H1 (cell line): ENCODE measurements around the gene PDE4D. TPM values are rescaled to one million over a fixed set of nuclear protein-coding genes. Genes with fewer than 3 reads are reported as not detected.

ENCODE experiments used
- CTCF ChIA-PET: fragments of 300-600 bp; sonication (Branson Sonifier 250); formaldehyde crosslinking; loops from one replicate; lab custom pipeline; 2021; ENCODE audit not compliant: partially characterized antibody; lab: Charles Lee
- POLR2A ChIA-PET: fragments of 300-600 bp; sonication (Branson Sonifier 250); formaldehyde crosslinking; loops from one replicate; lab custom pipeline; 2021; ENCODE audit warnings: inconsistent platforms; ENCODE audit not compliant: partially characterized antibody; lab: Charles Lee
- DNase-seq, 2 experiments: peaks; one replicate each; pipeline versions ENCODE4 v3.0.0 to v3.0.0-alpha.2; 2010 to 2022; ENCODE audit warnings: low spot score in 2 of 2, low read depth in 1 of 2, mixed read lengths in 1 of 2
- FAIRE-seq: peaks from 2 replicates; lab custom pipeline; 2011; peaks lifted over from hg19 to GRCh38; lab: Jason Lieb, UNC
- H2AFZ ChIP-seq: 2 replicates; pipeline ENCODE4 v1.8.1; 2012; ENCODE audit warnings: low read length, inconsistent platforms
- H2AK5ac ChIP-seq: 2 replicates; pipeline ENCODE4 v1.6.1; 2013; ENCODE audit warnings: low read depth, low read length
- H2BK120ac ChIP-seq: replicated peaks from 2 replicates; pipeline ENCODE3; 2013; ENCODE audit warnings: low read depth, low read length, inconsistent platforms
- H2BK12ac ChIP-seq: 2 replicates; pipeline ENCODE4 v1.6.1; 2013; ENCODE audit warnings: low read depth, low read length
- H2BK15ac ChIP-seq: 2 replicates; pipeline ENCODE4 v1.6.1; 2013; ENCODE audit warnings: low read length
- H2BK20ac ChIP-seq: 2 replicates; pipeline ENCODE4 v1.6.1; 2013; ENCODE audit warnings: low read length
- H2BK5ac ChIP-seq: 2 replicates; pipeline ENCODE4 v1.6.1; 2013; ENCODE audit warnings: low read depth, low read length
- H3K14ac ChIP-seq: 2 replicates; pipeline ENCODE4 v1.6.1; 2013; ENCODE audit warnings: inconsistent platforms; ENCODE audit not compliant: insufficient read length
- H3K18ac ChIP-seq: 2 replicates; pipeline ENCODE4 v1.6.1; 2013; ENCODE audit warnings: low read length; ENCODE audit errors: extremely low read depth
- H3K23ac ChIP-seq: 2 replicates; pipeline ENCODE4 v1.6.1; 2013; ENCODE audit warnings: inconsistent platforms; ENCODE audit not compliant: insufficient read length
- H3K23me2 ChIP-seq: 2 replicates; pipeline ENCODE4 v1.6.1; 2013; ENCODE audit warnings: low read depth, low read length
- H3K27ac ChIP-seq: 2 replicates; pipeline ENCODE4 v1.6.1; 2011; ENCODE audit warnings: low read depth, low read length, inconsistent platforms
- H3K27me3 ChIP-seq, 4 experiments: replicated peaks in 1 of 4; 1 replicate in 1 of 4; 2 replicates in 3 of 4; pipeline versions ENCODE4 v1.6.1 to v1.8.1; 2011 to 2013; ENCODE audit warnings: low read length in 3 of 4, mild to moderate bottlenecking in 3 of 4, inconsistent platforms in 2 of 4, mixed read lengths in 2 of 4, moderate library complexity in 1 of 4; ENCODE audit not compliant: control insufficient read depth in 3 of 4, insufficient read depth in 3 of 4; ENCODE audit errors: extremely low read depth in 1 of 4
- H3K36me3 ChIP-seq, 4 experiments: 2 replicates each; pipeline versions ENCODE4 v1.6.1 to v1.8.1; 2011 to 2013; ENCODE audit warnings: mild to moderate bottlenecking in 4 of 4, low read length in 3 of 4, moderate library complexity in 2 of 4, control low read depth in 1 of 4, inconsistent platforms in 1 of 4; ENCODE audit not compliant: insufficient read depth in 4 of 4, control insufficient read depth in 2 of 4
- H3K4ac ChIP-seq: replicated peaks from 2 replicates; pipeline ENCODE3; 2013; ENCODE audit warnings: low read length, low read depth, mixed read lengths, inconsistent platforms; ENCODE audit not compliant: insufficient read length
- H3K4me1 ChIP-seq, 4 experiments: replicated peaks in 1 of 4; 1 replicate in 1 of 4; 2 replicates in 3 of 4; pipeline versions ENCODE4 v1.6.1 to v1.8.1; 2011 to 2013; ENCODE audit warnings: low read length in 3 of 4, inconsistent platforms in 2 of 4, mixed read lengths in 1 of 4; ENCODE audit not compliant: insufficient read depth in 4 of 4, control insufficient read depth in 3 of 4
- H3K4me2 ChIP-seq, 2 experiments: 2 replicates each; pipeline versions ENCODE4 v1.6.1 to v1.8.1; 2011 to 2013; ENCODE audit warnings: low read depth in 2 of 2, low read length in 2 of 2, control low read depth in 1 of 2, inconsistent platforms in 1 of 2, mild to moderate bottlenecking in 1 of 2; ENCODE audit not compliant: insufficient read depth in 1 of 2
- H3K4me3 ChIP-seq, 4 experiments: fragments of 200-600, 300-600 bp in 1 of 4; sonication (generic), shearing (Covaris generic), sonication (Bioruptor Twin) in 1 of 4; 2 replicates each; pipeline versions ENCODE4 v1.5.1 to v1.8.1; 2011 to 2016; ENCODE audit warnings: low read length in 4 of 4, low read depth in 3 of 4, control low read depth in 2 of 4, inconsistent platforms in 2 of 4, mild to moderate bottlenecking in 2 of 4, mixed read lengths in 1 of 4, moderate library complexity in 1 of 4; ENCODE audit not compliant: insufficient read depth in 2 of 4; ENCODE audit errors: extremely low read depth in 1 of 4
- H3K56ac ChIP-seq: replicated peaks from 2 replicates; pipeline ENCODE3; 2013; ENCODE audit warnings: low read depth, mild to moderate bottlenecking, mixed read lengths, low read length, inconsistent platforms; ENCODE audit not compliant: insufficient read length
- H3K79me1 ChIP-seq: 2 replicates; pipeline ENCODE4 v1.6.1; 2013; ENCODE audit warnings: low read depth, low read length, control low read depth
- H3K79me2 ChIP-seq, 2 experiments: 2 replicates each; pipeline versions ENCODE4 v1.6.1 to v1.8.1; 2012 to 2013; ENCODE audit warnings: low read length in 2 of 2, mild to moderate bottlenecking in 2 of 2, inconsistent platforms in 1 of 2; ENCODE audit not compliant: insufficient read depth in 2 of 2, control insufficient read depth in 1 of 2
- H3K9ac ChIP-seq, 4 experiments: replicated peaks in 1 of 4; 1 replicate in 1 of 4; 2 replicates in 3 of 4; pipeline versions ENCODE4 v1.6.1 to v1.8.1; 2011 to 2013; ENCODE audit warnings: low read depth in 3 of 4, low read length in 3 of 4, control low read depth in 2 of 4, mild to moderate bottlenecking in 2 of 4, moderate library complexity in 2 of 4, inconsistent platforms in 1 of 4; ENCODE audit errors: extremely low read depth in 1 of 4
- H3K9me3 ChIP-seq, 2 experiments: 2 replicates each; pipeline versions ENCODE4 v1.6.1 to v1.8.1; 2012 to 2013; ENCODE audit warnings: mild to moderate bottlenecking in 2 of 2, moderate library complexity in 2 of 2, control low read depth in 1 of 2, inconsistent platforms in 1 of 2, low read depth in 1 of 2, low read length in 1 of 2, mixed read lengths in 1 of 2; ENCODE audit not compliant: insufficient read depth in 2 of 2
- H4K20me1 ChIP-seq, 2 experiments: replicated peaks in 1 of 2; 2 replicates each; pipeline versions ENCODE3 to v1.8.1; 2011 to 2013; ENCODE audit warnings: inconsistent platforms in 2 of 2, low read length in 2 of 2, mild to moderate bottlenecking in 1 of 2; ENCODE audit not compliant: insufficient read depth in 2 of 2, control insufficient read depth in 1 of 2
- H4K5ac ChIP-seq: 2 replicates; pipeline ENCODE4 v1.6.1; 2013; ENCODE audit warnings: low read length, low read depth, mixed read lengths, inconsistent platforms; ENCODE audit not compliant: insufficient read length
- H4K8ac ChIP-seq: 2 replicates; pipeline ENCODE4 v1.8.0; 2013; ENCODE audit warnings: mild to moderate bottlenecking, moderate library complexity, low read length, inconsistent platforms; ENCODE audit not compliant: insufficient read depth; ENCODE audit errors: extremely low read depth
- H4K91ac ChIP-seq: replicated peaks from 2 replicates; pipeline ENCODE3; 2013; ENCODE audit warnings: low read length, mixed read lengths, inconsistent platforms; ENCODE audit not compliant: insufficient read length
- CBX8 ChIP-seq: fragments of 300-800, 300-1000 bp; sonication (generic); IDR thresholded peaks from 2 replicates; pipeline ENCODE4 v1.7.1; 2016; ENCODE audit warnings: low read depth, low read length, borderline replicate concordance
- CREB1 ChIP-seq: IDR thresholded peaks from 2 replicates; pipeline ENCODE4 v1.6.1; 2012; ENCODE audit warnings: inconsistent platforms
- HDAC6 ChIP-seq: IDR thresholded peaks from one replicate; pipeline ENCODE4 v1.7.1; 2012; ENCODE audit warnings: low read depth, mild to moderate bottlenecking, inconsistent platforms, low read length, moderate library complexity
- POLR2A ChIP-seq, 2 experiments: IDR thresholded peaks; 1 replicate in 1 of 2; 2 replicates in 1 of 2; pipeline ENCODE4 v1.6.1; 2011; ENCODE audit warnings: low read depth in 2 of 2, low read length in 2 of 2, mild to moderate bottlenecking in 2 of 2; ENCODE audit errors: control extremely low read depth in 1 of 2
- RAD21 ChIP-seq, 2 experiments: IDR thresholded peaks in 1 of 2; conservative IDR thresholded peaks in 1 of 2; 2 replicates each; pipeline ENCODE4 v1.6.1; 2011; ENCODE audit warnings: low read depth in 2 of 2, low read length in 2 of 2, improper control_type of control experiment in 1 of 2, inconsistent platforms in 1 of 2, mild to moderate bottlenecking in 1 of 2, moderate library complexity in 1 of 2
- SIN3A ChIP-seq, 2 experiments: IDR thresholded peaks in 1 of 2; conservative IDR thresholded peaks in 1 of 2; 2 replicates each; pipeline ENCODE4 v1.6.1; 2011 to 2012; ENCODE audit warnings: low read length in 2 of 2, improper control_type of control experiment in 1 of 2, low read depth in 1 of 2, mild to moderate bottlenecking in 1 of 2
- SIX5 ChIP-seq: IDR thresholded peaks from 2 replicates; pipeline ENCODE4 v1.6.1; 2011; ENCODE audit warnings: mild to moderate bottlenecking, low read depth, low read length
- SP2 ChIP-seq: IDR thresholded peaks from 2 replicates; pipeline ENCODE4 v1.6.1; 2012; ENCODE audit warnings: mild to moderate bottlenecking, low read length, inconsistent platforms
- SUZ12 ChIP-seq: fragments of 200-600 bp; sonication (generic); IDR thresholded peaks from 2 replicates; pipeline ENCODE4 v1.6.1; 2012; ENCODE audit warnings: mild to moderate bottlenecking, inconsistent platforms, low read length, moderate library complexity, mixed read lengths
- TAF7 ChIP-seq: optimal IDR thresholded peaks from 2 replicates; pipeline ENCODE3; 2011; ENCODE audit warnings: low read depth, mild to moderate bottlenecking, inconsistent platforms, low read length, moderate library complexity, borderline replicate concordance
- whole genome bisulfite sequencing, 2 experiments: shearing (Covaris generic) in 1 of 2; methylation state at CpG; one replicate each; pipeline versions ENCODE4 v1.1.6 to v1.1.7; 2013 to 2015; ENCODE audit warnings: low lambda C conversion rate in 2 of 2, mixed read lengths in 2 of 2, inconsistent platforms in 1 of 2, low coverage in 1 of 2, missing lambda C conversion rate in 1 of 2; ENCODE audit not compliant: insufficient replicate concordance in 2 of 2, insufficient coverage in 1 of 2, insufficient read length in 1 of 2; ENCODE audit errors: extremely low coverage in 1 of 2, missing lambda C conversion rate in 1 of 2; 5-methylcytosine and 5-hydroxymethylcytosine counted together
- polyA plus RNA-seq, 7 experiments: library from polyadenylated mRNA; depleted of rRNA in 3 of 7; stranded (reverse) in 5 of 7; unstranded in 2 of 7; fragments of >200 nt in 5 of 7; fragments of 200-250 nt in 2 of 7; gene quantifications; 1 replicate in 5 of 7; 2 replicates in 1 of 7; 4 replicates in 1 of 7; pipeline versions ENCODE4 v1.2.1 to v1.2.3, GENCODE V29; 2011 to 2013; ENCODE audit warnings: missing spikeins in 2 of 7, mixed read lengths in 2 of 7
- total RNA-seq: library from RNA; stranded (reverse); fragmentation: NEBNext Ultra II Directional; extraction: Animal tissue kit (Norgen Biotek cat#: 25700); gene quantifications from 2 replicates; pipeline ENCODE4 v1.2.1, GENCODE V29; 2021
- TF ChIP-seq, protein P1 (sequence below): IDR thresholded peaks from 2 replicates; pipeline ENCODE4 v1.6.1; 2011; ENCODE audit warnings: low read length, improper control_type of control experiment

PDE4D gene
- total and polyA plus RNA-seq, 2 of the 8 experiments (the other 6 are each of a cell fraction or from before 2014, with no cell fraction given), result 2.3 to 3.7 TPM

- Histone ChIP-seq H3K4me1 (no peaks in the 10 kb centered on the region; a peak in 2 of 7 replicates), H2BK20ac (no peak overlapping the region), H3K9me3 (peaks cover 0 to 2% of the 10 kb centered on the region in 2 experiments; a peak in 1 of 4 replicates), H2BK12ac (no peak overlapping the region), H2AFZ (no peak overlapping the region), H3K9ac (no peak overlapping the region), H2BK120ac (no peak overlapping the region), H4K5ac (no peak overlapping the region), H3K27me3 (no peaks in the 10 kb centered on the region), H4K91ac (no peak overlapping the region), H3K56ac (no peak overlapping the region), H3K14ac (no peak overlapping the region), H3K79me2 (no peaks in the 10 kb centered on the region), H3K18ac (no peak overlapping the region), H4K20me1 (no peaks in the 10 kb centered on the region), H4K8ac (no peak overlapping the region), H2AK5ac (no peak overlapping the region), H3K36me3 (no peaks in the 10 kb centered on the region), H3K23ac (no peak overlapping the region), H2BK15ac (no peak overlapping the region)
- no peak for DNase-seq
- FAIRE-seq, result no peak
- ChIA-PET CTCF (interaction anchor here (1.0 to 2.2 kb wide), 2 partner anchors 13 to 47 kb away, joined by 3 to 7 read pairs; no protein-coding TSS in a partner anchor), POLR2A (no interaction called here)
- 100% methylated on average over 1 of the region's 1 CpG; no CpG with 5 or more reads in 1 of the 2 experiments for WGBS, 2 experiments
- TF ChIP-seq SUZ12 (no peak), TAF7 (no peak), RAD21 (IDR thresholded peaks at IDR 0.05 in 1 of 2, conservative IDR thresholded peaks at IDR 0.05 in 1 of 2; ENCODE audit: low read depth in 2 of 2, low read length in 2 of 2) (no peak), SIX5 (no peak), SP2 (no peak), POLR2A (IDR thresholded peaks at IDR 0.05; ENCODE audit: control extremely low read depth in 1 of 2, low read depth in 2 of 2, low read length in 2 of 2) (no peak), SIN3A (conservative IDR thresholded peaks at IDR 0.05 in 1 of 2, IDR thresholded peaks at IDR 0.05 in 1 of 2; ENCODE audit: low read depth in 1 of 2, low read length in 2 of 2) (no peak), CREB1 (no peak), CBX8 (no peak), HDAC6 (no peak)
- TF ChIP-seq, protein P1, sequence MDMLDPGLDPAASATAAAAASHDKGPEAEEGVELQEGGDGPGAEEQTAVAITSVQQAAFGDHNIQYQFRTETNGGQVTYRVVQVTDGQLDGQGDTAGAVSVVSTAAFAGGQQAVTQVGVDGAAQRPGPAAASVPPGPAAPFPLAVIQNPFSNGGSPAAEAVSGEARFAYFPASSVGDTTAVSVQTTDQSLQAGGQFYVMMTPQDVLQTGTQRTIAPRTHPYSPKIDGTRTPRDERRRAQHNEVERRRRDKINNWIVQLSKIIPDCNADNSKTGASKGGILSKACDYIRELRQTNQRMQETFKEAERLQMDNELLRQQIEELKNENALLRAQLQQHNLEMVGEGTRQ, result no peak
- TF ChIP-seq, all 59 proteins: peak for 0
- H3K27ac ChIP-seq, result no peak overlapping the region
- no peak overlapping the region for H3K4me2 ChIP-seq
- H3K23me2 ChIP-seq, result no peaks in the 10 kb centered on the region
- no peak overlapping the region for H2BK5ac ChIP-seq
- H3K4ac ChIP-seq, result no peak overlapping the region
- H3K79me1 ChIP-seq, result no peaks in the 10 kb centered on the region
- no peak overlapping the region for H3K4me3 ChIP-seq
Measured at GRCh38 chr5:59720063-59720462, 173.5 kb downstream of the PDE4D start.
